NCI-H1417 treated with DMSO at 0.1 percent for 48 hours (cell line): ENCODE results near the gene BCKDHB.

Experiments
- DNase-seq: peaks from one replicate; lab custom pipeline; 2025; lab: John Stamatoyannopoulos, UW

BCKDHB gene

GRCh38 chr6:80151635-80152034, 45.2 kb downstream of the BCKDHB start:
- no peak for DNase-seq

- DNase-seq: no peak
These were observed 47.7 kb downstream of the BCKDHB start for GRCh38 chr6:80154160-80154559.

GRCh38 chr6:80156221-80156620, 49.8 kb downstream of the BCKDHB start:
- no peak for DNase-seq

- no peak for DNase-seq
These were observed 52.1 kb downstream of the BCKDHB start for GRCh38 chr6:80158478-80158989.

GRCh38 chr6:80161434-80161833, 55.0 kb downstream of the BCKDHB start:
- no peak for DNase-seq

- no peak for DNase-seq
These were observed 57.3 kb downstream of the BCKDHB start for GRCh38 chr6:80163754-80164187.

- DNase-seq: no peak
These were observed 58.7 kb downstream of the BCKDHB start for GRCh38 chr6:80165143-80165542.

GRCh38 chr6:80165819-80166218, 59.3 kb downstream of the BCKDHB start:
- DNase-seq: no peak

GRCh38 chr6:80170433-80170832, 64.0 kb downstream of the BCKDHB start:
- no peak for DNase-seq

- DNase-seq: no peak
These were observed 66.9 kb downstream of the BCKDHB start for GRCh38 chr6:80173411-80173810.

GRCh38 chr6:80174900-80175572, 68.6 kb downstream of the BCKDHB start:
- DNase-seq: no peak

- no peak for DNase-seq
These were observed 73.2 kb downstream of the BCKDHB start for GRCh38 chr6:80179695-80180094.

- no peak for DNase-seq
These were observed 75.0 kb downstream of the BCKDHB start for GRCh38 chr6:80181352-80182081.

GRCh38 chr6:80182308-80182707, 75.8 kb downstream of the BCKDHB start:
- DNase-seq: no peak

- DNase-seq: no peak
These were observed 76.7 kb downstream of the BCKDHB start for GRCh38 chr6:80183019-80183795.

- no peak for DNase-seq
These were observed 79.0 kb downstream of the BCKDHB start for GRCh38 chr6:80185492-80185891.

GRCh38 chr6:80186082-80186481, 79.6 kb downstream of the BCKDHB start:
- DNase-seq: no peak

- no peak for DNase-seq
These were observed 90.4 kb downstream of the BCKDHB start for GRCh38 chr6:80196906-80197305.

GRCh38 chr6:80197474-80197873, 91.0 kb downstream of the BCKDHB start:
- no peak for DNase-seq

GRCh38 chr6:80197986-80198385, 91.5 kb downstream of the BCKDHB start:
- DNase-seq: no peak

GRCh38 chr6:80203283-80203682, 96.8 kb downstream of the BCKDHB start:
- DNase-seq: no peak

GRCh38 chr6:80205404-80205803, 98.9 kb downstream of the BCKDHB start:
- DNase-seq: no peak

- no peak for DNase-seq
These were observed 100.3 kb downstream of the BCKDHB start for GRCh38 chr6:80206758-80207157.
